Measurements from ENCODE around the gene MAPT.

DNA sequence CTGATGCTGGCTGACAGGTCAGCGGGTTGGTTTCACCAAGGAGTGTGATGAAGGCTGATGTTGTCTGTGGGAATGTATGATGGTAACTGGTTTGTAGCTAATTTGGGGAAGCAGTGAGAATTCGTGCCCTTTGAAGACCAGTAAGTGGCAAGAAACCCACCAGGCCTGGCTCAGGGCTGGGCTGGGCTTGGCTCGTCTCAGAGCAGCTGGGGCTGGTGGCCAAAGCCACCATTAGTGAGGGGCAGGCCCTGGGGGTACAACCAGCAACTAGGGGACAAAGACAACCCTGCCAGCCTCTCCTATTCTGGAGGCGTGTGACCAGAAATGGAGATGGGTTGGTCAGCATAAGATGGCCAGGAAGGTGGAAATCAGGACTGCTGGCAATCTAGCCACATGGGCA lies 91.7 kb downstream of the MAPT start:
- no peak for TF ChIP-seq CTCF (IDR thresholded peaks at IDR 0.05)
- no peak for TF ChIP-seq EP300 (IDR thresholded peaks at IDR 0.05; ENCODE audit: low read depth)
- TF ChIP-seq POLR2AphosphoS5 (IDR thresholded peaks at IDR 0.05), result no peak
